Measurements from ENCODE around the gene PTPRR. TPM values are rescaled to one million over a fixed set of nuclear protein-coding genes. Genes with fewer than 3 reads are reported as not detected.

Gene PTPRR
- total RNA-seq, 1 donor from 2014 or later, result 1.4 TPM

DNA sequence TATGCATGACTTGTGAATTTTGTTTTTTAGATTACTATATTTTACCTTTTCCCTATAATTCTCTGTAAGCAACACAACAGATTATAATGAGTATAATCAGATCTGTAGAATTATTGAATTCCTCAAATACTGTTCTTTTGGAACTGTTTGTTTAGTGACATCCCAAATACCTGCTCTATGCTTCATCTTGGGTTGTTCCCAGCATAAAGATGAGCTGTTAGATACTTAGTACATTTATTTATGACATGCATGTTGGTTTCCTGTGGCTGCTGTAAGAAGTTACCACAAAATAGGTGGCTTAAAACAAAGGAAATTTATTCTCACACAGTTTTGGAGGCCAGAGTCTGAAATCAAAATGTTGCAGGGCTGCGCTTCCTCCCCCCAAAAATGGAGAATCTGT lies 78.4 kb downstream of the PTPRR start:
- Histone ChIP-seq H3K27ac (ENCODE audit: low read depth, low read length) (no peak overlapping the region), H3K36me3 (ENCODE audit: insufficient read depth, low read length) (no peaks in the 10 kb centered on the region), H3K9me3 (ENCODE audit: insufficient read depth, low read depth, low read length) (no peaks in the 10 kb centered on the region), H2AFZ (ENCODE audit: low read depth, low read length) (no peak overlapping the region), H3K4me2 (ENCODE audit: low read length) (no peak overlapping the region), H3K9ac (ENCODE audit: low read length) (no peak overlapping the region), H3K4me3 (ENCODE audit: insufficient read depth, low read depth, low read length) (no peak overlapping the region), H3K4me1 (ENCODE audit: insufficient read depth, low read length) (no peaks in the 10 kb centered on the region), H3K79me2 (ENCODE audit: insufficient read depth, low read length) (no peaks in the 10 kb centered on the region), H3K27me3 (ENCODE audit: insufficient read depth, low read length) (no peaks in the 10 kb centered on the region), H4K20me1 (ENCODE audit: insufficient read depth, low read length) (no peaks in the 10 kb centered on the region)
- Mint-ChIP-seq H3K27me3 (ENCODE audit: low read depth, unreplicated experiment) (no peaks in the 10 kb centered on the region), H3K27ac (ENCODE audit: unreplicated experiment) (no peak overlapping the region), H3K4me1 (ENCODE audit: low read depth, unreplicated experiment) (peaks cover 2% of the 10 kb centered on the region), H3K36me3 (ENCODE audit: low read depth, unreplicated experiment) (no peaks in the 10 kb centered on the region), H3K9me3 (ENCODE audit: unreplicated experiment) (peaks cover 1% of the 10 kb centered on the region), H3K4me3 (ENCODE audit: unreplicated experiment) (no peak overlapping the region)
- no peak for FAIRE-seq
- TF ChIP-seq EZH2 (IDR thresholded peaks at IDR 0.05; ENCODE audit: insufficient read depth, low read length) (no peak), CTCF (IDR thresholded peaks at IDR 0.05; ENCODE audit: insufficient read depth, low read depth, low read length) (no peak)
- DNase-seq (ENCODE audit: low read depth), result no peak

- Mint-ChIP-seq H3K9me3 (ENCODE audit: unreplicated experiment) (peaks cover 1% of the 10 kb centered on the region), H3K27me3 (ENCODE audit: low read depth, unreplicated experiment) (no peaks in the 10 kb centered on the region), H3K4me3 (ENCODE audit: unreplicated experiment) (no peak overlapping the region), H3K36me3 (ENCODE audit: low read depth, unreplicated experiment) (no peaks in the 10 kb centered on the region), H3K4me1 (ENCODE audit: low read depth, unreplicated experiment) (peaks cover 2% of the 10 kb centered on the region), H3K27ac (ENCODE audit: unreplicated experiment) (no peak overlapping the region)
- no peak overlapping the region for H3K4me3 ChIP-seq (ENCODE audit: insufficient read depth, low read depth, low read length)
- no peak overlapping the region for H2AFZ ChIP-seq (ENCODE audit: low read depth, low read length)
- H3K9me3 ChIP-seq (ENCODE audit: insufficient read depth, low read depth, low read length), result no peaks in the 10 kb centered on the region
- no peak for FAIRE-seq
- H3K9ac ChIP-seq (ENCODE audit: low read length), result no peak overlapping the region
- no peaks in the 10 kb centered on the region for H4K20me1 ChIP-seq (ENCODE audit: insufficient read depth, low read length)
- no peaks in the 10 kb centered on the region for H3K36me3 ChIP-seq (ENCODE audit: insufficient read depth, low read length)
- no peaks in the 10 kb centered on the region for H3K4me1 ChIP-seq (ENCODE audit: insufficient read depth, low read length)
- no peaks in the 10 kb centered on the region for H3K27me3 ChIP-seq (ENCODE audit: insufficient read depth, low read length)
- H3K79me2 ChIP-seq (ENCODE audit: insufficient read depth, low read length), result no peaks in the 10 kb centered on the region
- H3K27ac ChIP-seq (ENCODE audit: low read depth, low read length), result no peak overlapping the region
- no peak for TF ChIP-seq EZH2 (IDR thresholded peaks at IDR 0.05; ENCODE audit: insufficient read depth, low read length)
- TF ChIP-seq CTCF (IDR thresholded peaks at IDR 0.05; ENCODE audit: insufficient read depth, low read depth, low read length), result no peak
- no peak for DNase-seq (ENCODE audit: low read depth)
- H3K4me2 ChIP-seq (ENCODE audit: low read length), result no peak overlapping the region
These were observed 79.7 kb downstream of the PTPRR start for GRCh38 chr12:70840656-70841350.

DNA sequence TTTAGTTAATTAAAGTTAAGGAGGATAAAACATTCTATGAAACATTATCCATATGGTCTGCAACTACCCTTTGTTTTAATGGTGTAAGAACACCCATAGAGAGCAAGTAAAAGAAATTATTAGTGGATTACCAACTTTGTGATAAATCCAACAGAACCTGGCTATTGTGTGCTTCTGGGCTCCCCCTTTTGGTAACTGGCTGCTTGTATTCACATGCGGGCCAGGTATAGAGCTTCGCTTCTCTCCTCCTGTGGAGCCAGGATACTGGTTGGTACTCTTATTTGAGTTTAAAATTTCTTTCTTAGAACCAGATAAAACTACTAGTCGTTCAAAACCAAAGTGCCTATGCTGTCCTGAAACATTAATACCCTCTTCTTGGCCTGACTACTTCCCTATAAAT lies 81.0 kb downstream of the PTPRR start:
- Histone ChIP-seq H3K36me3 (ENCODE audit: insufficient read depth, low read length) (no peaks in the 10 kb centered on the region), H3K4me1 (ENCODE audit: insufficient read depth, low read length) (no peaks in the 10 kb centered on the region)
- H3K9me3 Mint-ChIP-seq (ENCODE audit: unreplicated experiment), result peaks cover 1% of the 10 kb centered on the region

More for the DNA sequence above, 81.0 kb downstream of the PTPRR start:
- no peaks in the 10 kb centered on the region for H4K20me1 ChIP-seq (ENCODE audit: insufficient read depth, low read length)
- no peak overlapping the region for H3K4me3 ChIP-seq (ENCODE audit: insufficient read depth, low read depth, low read length)
- Mint-ChIP-seq H3K27ac (ENCODE audit: unreplicated experiment) (no peak overlapping the region), H3K36me3 (ENCODE audit: low read depth, unreplicated experiment) (no peaks in the 10 kb centered on the region), H3K27me3 (ENCODE audit: low read depth, unreplicated experiment) (no peaks in the 10 kb centered on the region), H3K4me1 (ENCODE audit: low read depth, unreplicated experiment) (peaks cover 2% of the 10 kb centered on the region), H3K4me3 (ENCODE audit: unreplicated experiment) (no peak overlapping the region)
- H3K27ac ChIP-seq (ENCODE audit: low read depth, low read length), result no peak overlapping the region
- no peaks in the 10 kb centered on the region for H3K27me3 ChIP-seq (ENCODE audit: insufficient read depth, low read length)
- FAIRE-seq (no peak), DNase-seq (ENCODE audit: low read depth) (no peak)
- H3K9ac ChIP-seq (ENCODE audit: low read length), result no peak overlapping the region
- H3K9me3 ChIP-seq (ENCODE audit: insufficient read depth, low read depth, low read length), result no peaks in the 10 kb centered on the region
- H2AFZ ChIP-seq (ENCODE audit: low read depth, low read length), result no peak overlapping the region
- no peaks in the 10 kb centered on the region for H3K79me2 ChIP-seq (ENCODE audit: insufficient read depth, low read length)
- no peak overlapping the region for H3K4me2 ChIP-seq (ENCODE audit: low read length)
- TF ChIP-seq CTCF (IDR thresholded peaks at IDR 0.05; ENCODE audit: insufficient read depth, low read depth, low read length) (no peak), EZH2 (IDR thresholded peaks at IDR 0.05; ENCODE audit: insufficient read depth, low read length) (no peak)
